ENCODE data around the gene ATP11A.

DNA sequence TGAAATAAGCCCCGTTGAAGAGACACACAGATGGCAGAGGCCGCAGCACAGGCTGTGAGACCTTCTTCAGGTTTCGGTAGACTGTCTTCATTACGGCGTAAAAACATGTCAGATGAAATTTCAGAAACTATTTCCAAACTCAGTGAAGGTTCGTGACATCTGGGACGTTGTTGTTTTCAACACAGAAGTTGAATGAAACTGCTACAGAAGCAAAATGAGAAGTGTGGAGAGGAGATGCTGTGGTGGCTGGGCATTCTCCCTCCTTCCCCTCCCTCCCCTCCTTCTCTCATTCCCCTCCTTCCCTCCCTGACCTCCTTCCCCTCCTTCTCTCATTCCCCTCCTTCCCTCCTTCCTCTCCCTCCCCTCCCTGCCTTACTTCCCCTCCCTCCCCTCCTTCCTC, 113.6 kb downstream of the ATP11A start:
- TF ChIP-seq, protein P1, sequence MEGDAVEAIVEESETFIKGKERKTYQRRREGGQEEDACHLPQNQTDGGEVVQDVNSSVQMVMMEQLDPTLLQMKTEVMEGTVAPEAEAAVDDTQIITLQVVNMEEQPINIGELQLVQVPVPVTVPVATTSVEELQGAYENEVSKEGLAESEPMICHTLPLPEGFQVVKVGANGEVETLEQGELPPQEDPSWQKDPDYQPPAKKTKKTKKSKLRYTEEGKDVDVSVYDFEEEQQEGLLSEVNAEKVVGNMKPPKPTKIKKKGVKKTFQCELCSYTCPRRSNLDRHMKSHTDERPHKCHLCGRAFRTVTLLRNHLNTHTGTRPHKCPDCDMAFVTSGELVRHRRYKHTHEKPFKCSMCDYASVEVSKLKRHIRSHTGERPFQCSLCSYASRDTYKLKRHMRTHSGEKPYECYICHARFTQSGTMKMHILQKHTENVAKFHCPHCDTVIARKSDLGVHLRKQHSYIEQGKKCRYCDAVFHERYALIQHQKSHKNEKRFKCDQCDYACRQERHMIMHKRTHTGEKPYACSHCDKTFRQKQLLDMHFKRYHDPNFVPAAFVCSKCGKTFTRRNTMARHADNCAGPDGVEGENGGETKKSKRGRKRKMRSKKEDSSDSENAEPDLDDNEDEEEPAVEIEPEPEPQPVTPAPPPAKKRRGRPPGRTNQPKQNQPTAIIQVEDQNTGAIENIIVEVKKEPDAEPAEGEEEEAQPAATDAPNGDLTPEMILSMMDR (IDR thresholded peaks at IDR 0.05): no peak
- TF ChIP-seq POLR2A (IDR thresholded peaks at IDR 0.05) (no peak), EP300 (IDR thresholded peaks at IDR 0.05) (no peak)
